ENCODE data around the gene PCGF3. TPM values are rescaled to one million over a fixed set of nuclear protein-coding genes. Genes with fewer than 3 reads are reported as not detected.
"Not testable (repeated sequence)": the region's sequence is repeated elsewhere in the genome, so short reads cannot be mapped to it uniquely, and the experiment has no call there.

The PCGF3 gene
- total and polyA plus RNA-seq, 7 experiments from 2014 or later, result 3.8 to 66.8 (median 36.2) TPM

GRCh38 chr4:666822-667544, 38.6 kb upstream of the PCGF3 start:
- no peak overlapping the region for H3K27ac Mint-ChIP-seq
- H3K9me3 ChIP-seq (ENCODE audit: control insufficient read depth in 2 of 3, low read length in 3 of 3), result no peaks in the 10 kb centered on the region
- no peaks in the 10 kb centered on the region for H3K27me3 ChIP-seq (ENCODE audit: control insufficient read depth in 2 of 2, insufficient read depth in 2 of 2, low read length in 2 of 2)
- peaks cover 3 to 22% (median 9%) of the 10 kb centered on the region in 7 donors for H3K4me1 Mint-ChIP-seq
- ATAC-seq (no peak), DNase-seq (no peak)
- H3K4me3 ChIP-seq (ENCODE audit: low read length), result no peak overlapping the region
- no peaks in the 10 kb centered on the region for H3K9me3 Mint-ChIP-seq
- no peaks in the 10 kb centered on the region for H3K27me3 Mint-ChIP-seq
- intact Hi-C loops (cut with micrococcal nuclease), result no loop called here
- ChIA-PET CTCF (no interaction called here), POLR2A (interaction anchor here (0.5 to 6.0 kb wide), 2 partner anchors 7 to 107 kb away, joined by 6 to 46 read pairs; partner anchors contain the start of genes ATP5ME and MYL5)
- no peak overlapping the region for H3K27ac ChIP-seq (ENCODE audit: low read depth, low read length)
- H3K36me3 Mint-ChIP-seq, result peaks cover 0 to 9% (median 0%) of the 10 kb centered on the region in 5 donors
- H3K36me3 ChIP-seq (ENCODE audit: control insufficient read depth in 2 of 3, insufficient read depth in 3 of 3, low read length in 3 of 3), result peaks cover 2 to 17% (median 5%) of the 10 kb centered on the region in 3 experiments
- H3K4me3 Mint-ChIP-seq, result peak overlapping the region in 1 of 10 donors; percentile 65
- H3K4me1 ChIP-seq (ENCODE audit: control insufficient read depth in 2 of 2, insufficient read depth in 2 of 2, low read length in 2 of 2), result peaks cover 4 to 5% of the 10 kb centered on the region in 2 donors

DNA sequence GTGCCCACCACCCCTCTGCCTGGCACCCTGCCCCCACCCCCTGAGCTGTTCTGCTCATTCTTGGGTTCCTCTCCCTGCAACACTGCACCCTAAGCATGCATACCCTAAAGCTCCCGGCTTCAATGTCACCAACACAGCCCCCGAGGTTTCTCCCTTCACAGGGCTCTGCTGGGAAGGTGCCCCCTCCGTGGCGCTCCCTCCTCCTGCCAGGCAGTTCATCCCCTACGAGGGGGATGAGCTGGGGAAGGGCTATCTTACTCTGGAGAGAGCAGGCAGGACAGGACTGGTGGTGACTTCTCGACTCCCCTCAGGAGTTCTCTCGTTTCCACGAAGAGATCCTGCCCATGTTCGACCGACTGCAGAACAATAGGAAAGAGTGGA, 38.1 kb upstream of the PCGF3 start:
- no peaks in the 10 kb centered on the region for H3K27me3 Mint-ChIP-seq
- ChIA-PET CTCF (no interaction called here), POLR2A (interaction anchor here (0.5 kb wide), 1 partner anchor 107 kb away, joined by 6 read pairs; no protein-coding TSS in a partner anchor)
- no peak overlapping the region for H3K4me3 Mint-ChIP-seq
- no peak overlapping the region for H3K27ac ChIP-seq (ENCODE audit: low read depth, low read length)
- no peaks in the 10 kb centered on the region for H3K27me3 ChIP-seq (ENCODE audit: control insufficient read depth in 2 of 2, insufficient read depth in 2 of 2, low read length in 2 of 2)
- H3K4me1 Mint-ChIP-seq, result peaks cover 3 to 17% (median 9%) of the 10 kb centered on the region in 7 donors
- H3K36me3 ChIP-seq (ENCODE audit: control insufficient read depth in 2 of 3, insufficient read depth in 3 of 3, low read length in 3 of 3), result peaks cover 6 to 23% (median 7%) of the 10 kb centered on the region in 3 experiments
- H3K36me3 Mint-ChIP-seq, result peaks cover 0 to 11% (median 0%) of the 10 kb centered on the region in 5 donors
- no peaks in the 10 kb centered on the region for H3K9me3 Mint-ChIP-seq
- H3K9me3 ChIP-seq (ENCODE audit: control insufficient read depth in 2 of 3, low read length in 3 of 3), result no peaks in the 10 kb centered on the region
- peaks cover 4 to 5% of the 10 kb centered on the region in 2 donors for H3K4me1 ChIP-seq (ENCODE audit: control insufficient read depth in 2 of 2, insufficient read depth in 2 of 2, low read length in 2 of 2)
- intact Hi-C loops (cut with micrococcal nuclease), result no loop called here
- ATAC-seq, result no peak
- DNase-seq, result no peak
- peak overlapping the region in 2 of 9 donors; percentile 31 to 55 for H3K27ac Mint-ChIP-seq
- H3K4me3 ChIP-seq (ENCODE audit: low read length), result no peak overlapping the region

- CTCF ChIA-PET, POLR2A ChIA-PET, DNase-seq: not testable (repeated sequence)
Measured at GRCh38 chr4:668219-668618, 37.4 kb upstream of the PCGF3 start.

GRCh38 chr4:669806-670559, 35.6 kb upstream of the PCGF3 start:
- not testable (repeated sequence) for DNase-seq

More at GRCh38 chr4:668219-668618, 37.4 kb upstream of the PCGF3 start:
- H3K4me3 ChIP-seq (ENCODE audit: low read length); ATAC-seq; H3K9me3 Mint-ChIP-seq; H3K27ac Mint-ChIP-seq; H3K9me3 ChIP-seq (ENCODE audit: control insufficient read depth in 2 of 3, low read length in 3 of 3); H3K27me3 Mint-ChIP-seq; H3K27ac ChIP-seq (ENCODE audit: low read depth, low read length); H3K4me3 Mint-ChIP-seq; H3K27me3 ChIP-seq (ENCODE audit: control insufficient read depth in 2 of 2, insufficient read depth in 2 of 2, low read length in 2 of 2); H3K4me1 ChIP-seq (ENCODE audit: control insufficient read depth in 2 of 2, insufficient read depth in 2 of 2, low read length in 2 of 2); intact Hi-C loops (cut with micrococcal nuclease): not testable (repeated sequence)
- peaks cover 6 to 28% (median 7%) of the 10 kb centered on the region in 3 experiments for H3K36me3 ChIP-seq (ENCODE audit: control insufficient read depth in 2 of 3, insufficient read depth in 3 of 3, low read length in 3 of 3)
- Mint-ChIP-seq H3K4me1 (peaks cover 4 to 20% (median 13%) of the 10 kb centered on the region in 7 donors), H3K36me3 (peaks cover 0 to 13% (median 2%) of the 10 kb centered on the region in 5 donors)

GRCh38 chr4:671769-672168, 33.9 kb upstream of the PCGF3 start:
- no peak overlapping the region for H3K27ac Mint-ChIP-seq
- Histone ChIP-seq H3K27ac (ENCODE audit: low read depth, low read length) (no peak overlapping the region), H3K36me3 (ENCODE audit: control insufficient read depth in 2 of 3, insufficient read depth in 3 of 3, low read length in 3 of 3) (peaks cover 6 to 32% (median 7%) of the 10 kb centered on the region in 3 experiments), H3K4me1 (ENCODE audit: control insufficient read depth in 2 of 2, insufficient read depth in 2 of 2, low read length in 2 of 2) (peaks cover 7 to 16% of the 10 kb centered on the region in 2 donors), H3K27me3 (ENCODE audit: control insufficient read depth in 2 of 2, insufficient read depth in 2 of 2, low read length in 2 of 2) (no peaks in the 10 kb centered on the region), H3K9me3 (ENCODE audit: control insufficient read depth in 2 of 3, low read length in 3 of 3) (no peaks in the 10 kb centered on the region), H3K4me3 (ENCODE audit: low read length) (no peak overlapping the region)
- intact Hi-C loops (cut with micrococcal nuclease), result loop anchor here (5.0 to 10.0 kb wide), 2 partner anchors 549 to 673 kb away; partner anchors contain the start of genes ZNF718 (in 2 of the 2) and UVSSA (in 1 of the 2)
- H3K4me3 Mint-ChIP-seq, result peak overlapping the region in 6 of 10 donors; percentile 9 to 92 (median 29)
- H3K36me3 Mint-ChIP-seq, result peaks cover 0 to 14% (median 3%) of the 10 kb centered on the region in 5 donors
- no peaks in the 10 kb centered on the region for H3K9me3 Mint-ChIP-seq
- DNase-seq (no peak), ATAC-seq (no peak)
- CTCF ChIA-PET, result no interaction called here
- POLR2A ChIA-PET, result interaction anchor here (1.5 kb wide), 1 partner anchor 334 kb away, joined by 4 read pairs; the partner anchor contains the start of gene ZNF141
- no peaks in the 10 kb centered on the region for H3K27me3 Mint-ChIP-seq
- peaks cover 7 to 15% (median 8%) of the 10 kb centered on the region in 7 donors for H3K4me1 Mint-ChIP-seq

More at GRCh38 chr4:669806-670559, 35.6 kb upstream of the PCGF3 start:
- peaks cover 7 to 11% of the 10 kb centered on the region in 2 donors for H3K4me1 ChIP-seq (ENCODE audit: control insufficient read depth in 2 of 2, insufficient read depth in 2 of 2, low read length in 2 of 2)
- H3K9me3 ChIP-seq (ENCODE audit: control insufficient read depth in 2 of 3, low read length in 3 of 3); H3K27me3 Mint-ChIP-seq; H3K4me3 ChIP-seq (ENCODE audit: low read length); ATAC-seq; POLR2A ChIA-PET; CTCF ChIA-PET; H3K9me3 Mint-ChIP-seq; H3K4me3 Mint-ChIP-seq; H3K27ac ChIP-seq (ENCODE audit: low read depth, low read length); H3K27me3 ChIP-seq (ENCODE audit: control insufficient read depth in 2 of 2, insufficient read depth in 2 of 2, low read length in 2 of 2): not testable (repeated sequence)
- Mint-ChIP-seq H3K4me1 (peaks cover 0 to 15% (median 8%) of the 10 kb centered on the region in 7 donors), H3K27ac (peak overlapping the region in 1 of 9 donors; percentile 12), H3K36me3 (peaks cover 0 to 14% (median 3%) of the 10 kb centered on the region in 5 donors)
- intact Hi-C loops (cut with micrococcal nuclease), result loop anchor here (5.0 to 10.0 kb wide), 2 partner anchors 548 to 675 kb away; partner anchors contain the start of genes ZNF718 (in 2 of the 2) and UVSSA (in 1 of the 2)
- H3K36me3 ChIP-seq (ENCODE audit: control insufficient read depth in 2 of 3, insufficient read depth in 3 of 3, low read length in 3 of 3), result peaks cover 6 to 32% (median 7%) of the 10 kb centered on the region in 3 experiments

Measured in naive thymus-derived CD4-positive, alpha-beta T cell (primary cell).